Femur (tissue), 1 donor: ENCODE results near the gene C17orf113.
"Not testable (repeated sequence)": the region's sequence is repeated elsewhere in the genome, so short reads cannot be mapped to it uniquely, and the experiment has no call there.

ENCODE experiments used
- DNase-seq: peaks from one replicate; pipeline ENCODE4 v3.0.0-alpha.2; 2017

The C17orf113 gene

DNA sequence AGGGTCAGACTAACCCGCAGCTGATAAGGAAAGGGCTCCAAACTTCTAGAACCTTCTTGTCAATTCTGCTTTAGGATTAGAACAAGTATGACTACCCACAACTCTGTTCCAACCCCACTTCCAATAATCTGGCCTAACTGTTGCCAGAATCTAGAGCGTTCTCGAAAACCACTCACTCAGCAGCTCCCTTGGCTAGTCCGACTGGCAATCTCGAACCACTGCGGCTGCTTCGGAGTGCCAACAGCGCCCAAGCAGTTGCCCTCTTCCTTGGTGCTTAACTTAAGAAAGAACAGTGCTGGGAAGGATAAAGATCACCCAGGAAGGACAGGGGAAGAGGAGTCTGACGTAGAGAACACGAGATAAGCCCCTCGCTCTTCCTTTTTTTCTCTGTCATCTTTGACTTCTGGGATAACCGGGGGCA lies 34.0 kb downstream of the C17orf113 start:
- no peak for DNase-seq

DNA sequence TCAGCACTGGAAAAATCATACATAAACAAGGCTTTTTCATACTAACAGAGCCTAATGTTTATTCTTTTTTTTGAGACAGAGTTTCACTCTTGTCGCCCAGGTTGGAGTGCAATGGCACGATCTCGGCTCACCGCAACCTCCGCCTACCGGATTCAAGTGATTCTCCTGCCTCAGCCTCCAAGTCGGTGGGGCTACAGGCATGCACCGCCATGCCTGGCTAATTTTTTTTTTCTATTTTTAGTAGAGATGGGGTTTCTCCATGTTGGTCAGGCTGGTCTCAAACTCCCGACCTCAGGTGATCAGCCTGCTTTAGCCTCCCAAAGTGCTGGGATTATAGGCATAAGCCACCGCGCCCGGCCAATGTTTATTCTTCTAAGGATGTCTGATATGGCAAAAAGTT lies 36.7 kb downstream of the C17orf113 start:
- DNase-seq, result not testable (repeated sequence)

DNA sequence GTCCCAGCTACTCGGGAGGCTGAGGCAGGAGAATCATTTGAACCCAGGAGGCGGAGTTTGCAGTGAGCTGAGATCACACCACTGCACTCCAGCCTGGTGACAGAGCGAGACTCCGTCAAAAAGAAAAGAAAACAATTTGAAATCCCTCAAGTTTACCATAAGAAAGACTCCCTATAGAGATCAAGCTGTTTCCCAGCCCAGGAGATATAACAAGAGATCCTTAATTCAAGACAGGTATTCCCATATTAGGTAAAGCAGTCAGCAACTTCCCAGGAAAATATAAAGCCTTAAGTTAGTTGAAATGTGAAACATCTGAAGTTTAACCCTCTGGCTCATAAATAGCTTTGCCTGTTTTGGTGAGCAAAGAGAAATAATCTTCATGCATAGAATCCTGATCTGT lies 38.0 kb downstream of the C17orf113 start:
- not testable (repeated sequence) for DNase-seq

DNA sequence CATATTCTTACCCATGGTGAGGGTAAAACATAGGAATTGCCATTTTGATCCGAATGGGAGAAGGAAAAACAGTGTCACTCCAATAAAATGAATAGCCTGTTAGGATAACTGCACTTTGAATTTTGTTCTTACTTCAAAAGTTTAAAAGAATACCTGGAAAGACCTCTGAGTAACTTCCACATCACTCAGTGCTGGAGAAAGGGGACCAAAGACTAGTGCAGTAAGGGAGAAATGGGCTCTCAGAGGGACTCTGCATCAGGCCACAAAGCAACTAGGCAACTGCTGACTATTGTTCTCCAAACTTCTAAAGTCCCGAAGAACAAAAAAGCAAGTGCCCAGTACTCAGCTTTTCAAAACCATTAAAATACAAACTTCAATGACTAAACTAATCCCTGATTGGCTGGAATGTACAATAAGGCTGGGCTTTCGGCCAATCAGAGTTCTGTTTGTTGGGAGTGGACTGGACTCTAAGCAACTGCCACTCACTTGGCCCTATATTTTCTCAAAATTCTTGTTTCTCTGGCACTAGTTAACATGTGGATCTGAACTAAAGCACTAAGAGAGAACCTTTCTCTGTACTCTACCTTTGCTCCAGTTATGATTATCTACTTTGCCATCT lies 39.4 kb downstream of the C17orf113 start:
- DNase-seq, result no peak

DNA sequence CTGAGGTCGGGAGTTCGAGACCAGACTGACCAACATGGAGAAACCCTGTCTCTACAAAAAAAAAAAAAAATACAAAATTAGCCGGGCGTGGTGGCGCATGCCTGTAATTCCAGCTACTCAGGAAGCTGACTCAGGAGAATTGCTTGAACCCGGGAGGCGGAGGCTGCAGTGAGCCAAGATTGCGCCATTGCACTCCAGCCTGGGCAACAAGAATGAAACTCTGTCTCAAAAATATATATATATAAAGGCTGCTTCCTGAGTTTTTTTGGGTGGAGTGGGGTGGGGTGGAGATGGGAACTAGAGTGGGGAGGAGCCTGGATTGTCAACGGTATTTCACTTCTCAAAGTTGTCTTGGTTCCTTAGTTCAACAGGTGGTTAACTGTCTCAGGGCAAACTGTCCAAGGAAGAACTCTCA lies 40.1 kb downstream of the C17orf113 start:
- not testable (repeated sequence) for DNase-seq

DNA sequence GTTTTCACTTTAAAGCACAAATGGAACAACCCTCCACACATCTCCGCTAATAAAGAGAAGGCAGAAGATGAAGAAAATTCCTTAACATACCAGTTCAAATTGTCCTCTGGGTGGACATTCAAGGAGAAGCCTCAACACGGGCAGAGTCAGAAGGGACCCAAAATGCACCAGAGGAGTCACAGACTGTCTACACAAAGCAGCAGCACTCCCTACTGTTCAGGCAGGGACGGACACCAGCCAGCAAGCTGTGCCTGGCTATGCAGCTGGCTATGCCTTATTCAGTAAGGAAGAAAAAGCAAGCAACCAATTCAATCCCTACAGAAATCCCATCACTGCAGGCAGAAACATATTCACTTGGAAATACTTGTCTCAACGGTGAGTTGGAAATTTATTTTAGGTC lies 41.2 kb downstream of the C17orf113 start:
- DNase-seq, result no peak

DNA sequence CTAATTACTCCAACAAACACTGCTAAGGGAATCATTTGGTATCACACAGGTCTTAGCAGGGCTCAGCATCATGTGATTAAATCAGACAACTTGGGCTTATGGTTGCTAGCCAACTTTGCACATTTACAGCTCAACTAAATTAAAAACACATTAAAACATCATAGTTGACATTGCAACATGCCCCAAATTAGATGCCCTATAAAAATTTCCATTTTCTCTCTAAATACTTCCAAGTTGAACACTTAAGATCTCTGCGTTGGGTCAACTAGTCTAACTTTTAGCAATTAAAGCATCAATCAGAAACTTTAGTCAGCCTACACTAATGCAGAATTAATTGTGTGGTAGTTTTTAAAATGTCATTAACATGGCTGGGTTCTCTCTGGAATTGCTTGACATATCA lies 45.2 kb downstream of the C17orf113 start:
- DNase-seq, result no peak

DNA sequence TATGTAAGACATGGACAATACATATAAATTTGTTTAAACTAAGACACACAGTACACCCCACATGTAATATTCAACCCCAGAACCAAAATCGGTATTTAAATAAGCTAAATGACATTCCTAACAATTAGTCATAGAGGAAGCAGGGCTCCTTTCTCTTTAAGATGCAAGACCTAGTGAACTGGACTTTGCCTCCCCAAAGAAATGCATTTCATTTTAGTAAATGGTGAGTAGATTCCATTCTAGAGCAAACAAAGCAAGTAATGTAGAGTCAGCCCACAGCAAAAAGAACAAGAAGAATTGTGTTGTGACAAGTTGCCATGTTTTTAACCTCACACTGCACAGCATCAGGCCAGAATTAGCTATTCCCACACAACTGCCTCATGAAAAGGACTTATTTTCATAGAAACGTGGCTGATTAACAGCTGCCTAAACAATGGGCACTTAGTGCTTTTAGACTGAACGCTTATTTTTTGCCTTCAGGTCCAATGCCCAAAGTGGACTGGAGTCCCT lies 47.6 kb downstream of the C17orf113 start:
- no peak for DNase-seq

DNA sequence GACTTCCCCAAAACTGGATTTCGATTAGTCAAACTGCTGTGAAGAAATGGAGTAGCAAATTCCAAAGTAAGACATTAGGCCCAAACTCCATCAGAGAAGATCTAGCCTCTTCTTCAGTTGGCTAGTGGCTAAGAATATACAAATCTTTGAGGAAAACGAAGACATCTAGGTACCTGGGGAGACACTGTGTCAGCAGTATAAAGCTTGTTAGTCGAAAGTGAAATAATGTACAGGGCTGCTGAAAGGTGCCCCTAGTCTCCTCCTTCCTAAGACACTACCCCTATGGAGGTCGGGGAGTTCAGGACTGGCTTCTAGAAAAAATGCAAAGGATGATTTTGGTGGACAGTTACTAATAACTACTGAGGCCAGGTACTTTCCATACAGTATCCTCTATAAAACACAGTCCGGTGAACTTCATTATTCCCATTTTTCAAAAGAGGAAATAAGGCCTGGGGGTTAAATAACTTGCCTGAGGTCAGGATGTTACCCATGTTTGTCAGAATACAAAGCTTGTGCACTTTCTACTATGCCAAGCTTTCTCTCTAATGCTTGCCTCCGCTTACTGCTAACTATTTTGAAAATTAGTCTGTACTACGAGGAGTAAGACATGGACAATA lies 48.1 kb downstream of the C17orf113 start:
- no peak for DNase-seq

DNA sequence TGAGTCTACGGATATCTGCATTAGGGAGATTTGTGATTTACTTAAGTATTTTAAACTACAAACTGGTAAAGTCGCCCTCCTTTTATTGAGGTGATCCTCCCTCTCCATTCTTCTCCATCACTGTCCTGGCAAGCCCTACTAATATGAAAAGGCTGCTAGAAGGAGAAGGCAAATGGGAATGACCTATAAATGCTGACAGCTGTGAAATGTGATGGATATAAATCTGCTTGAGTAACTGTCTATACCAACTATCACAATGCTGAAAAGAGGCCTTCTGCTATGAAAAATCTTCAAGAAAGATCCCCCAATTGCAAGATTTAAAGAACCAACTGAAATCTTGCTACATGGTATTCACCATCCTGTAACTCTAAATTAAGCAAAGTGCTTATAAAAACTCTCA lies 48.7 kb downstream of the C17orf113 start:
- no peak for DNase-seq

DNA sequence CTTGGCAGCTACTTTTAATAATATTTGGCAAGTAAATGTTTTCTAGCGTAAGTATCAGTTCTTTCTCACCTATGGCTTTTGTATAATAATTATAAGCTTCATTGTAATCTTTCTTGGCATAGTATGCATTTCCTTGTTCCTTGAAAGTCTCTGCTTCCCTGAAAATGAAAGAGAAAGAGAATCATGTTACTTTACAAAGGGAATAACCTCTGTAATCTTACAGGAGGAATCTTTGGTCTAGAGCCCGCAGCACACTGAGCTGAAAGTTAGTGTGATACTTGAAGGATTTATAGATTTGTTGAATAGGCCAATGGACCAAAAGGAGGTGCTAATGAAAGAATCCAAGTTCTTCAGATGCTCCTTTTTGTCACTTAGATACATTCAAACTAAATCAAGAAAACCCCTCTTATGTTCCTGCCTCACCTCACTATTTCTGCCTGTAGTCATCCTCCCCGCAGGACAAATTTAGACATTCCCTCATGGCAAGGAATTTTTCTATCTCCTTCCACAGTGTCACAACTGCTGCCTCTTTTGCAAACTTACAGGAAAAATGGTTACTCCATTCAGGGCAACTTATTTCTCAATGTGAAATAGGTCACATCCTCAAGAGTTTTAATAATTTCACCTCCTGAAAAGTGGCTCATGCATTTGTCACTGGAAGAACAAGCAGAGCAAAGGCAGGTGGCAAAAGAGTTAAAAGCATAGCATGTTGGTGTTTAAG lies 49.8 kb downstream of the C17orf113 start:
- no peak for DNase-seq

DNA sequence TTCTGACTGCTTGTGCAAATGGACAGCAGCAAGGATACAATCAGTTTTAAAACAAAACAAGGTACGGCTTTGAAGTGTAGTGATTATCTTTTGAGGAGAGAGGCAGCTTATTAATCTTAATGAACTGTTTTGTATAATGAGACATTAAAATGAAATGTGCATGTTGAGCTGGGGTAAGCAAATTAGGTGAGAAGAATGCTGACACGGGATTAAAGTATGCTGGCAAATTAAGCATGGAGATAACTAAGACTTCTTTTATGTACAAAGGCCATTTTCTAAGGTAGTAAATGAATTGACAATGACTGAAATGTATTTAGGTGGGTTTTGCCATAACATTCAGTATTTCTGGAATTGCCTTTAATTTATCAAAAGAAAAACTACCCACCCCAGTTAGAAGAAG lies 51.9 kb downstream of the C17orf113 start:
- no peak for DNase-seq

DNA sequence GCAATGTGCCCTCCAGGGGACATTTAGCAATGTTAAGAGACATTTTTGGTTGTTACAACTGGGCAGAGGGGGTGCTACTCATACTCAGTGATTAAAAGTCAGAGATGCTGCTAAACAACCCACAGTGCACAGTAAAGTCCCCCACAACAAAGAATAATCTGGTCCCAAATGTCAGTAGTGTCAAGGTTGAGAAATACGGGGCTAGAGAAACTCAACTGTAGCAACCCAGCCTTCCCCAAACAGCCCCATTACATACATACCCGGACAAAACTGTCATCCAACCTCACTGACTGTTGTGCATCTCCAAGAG lies 53.6 kb downstream of the C17orf113 start:
- no peak for DNase-seq

DNA sequence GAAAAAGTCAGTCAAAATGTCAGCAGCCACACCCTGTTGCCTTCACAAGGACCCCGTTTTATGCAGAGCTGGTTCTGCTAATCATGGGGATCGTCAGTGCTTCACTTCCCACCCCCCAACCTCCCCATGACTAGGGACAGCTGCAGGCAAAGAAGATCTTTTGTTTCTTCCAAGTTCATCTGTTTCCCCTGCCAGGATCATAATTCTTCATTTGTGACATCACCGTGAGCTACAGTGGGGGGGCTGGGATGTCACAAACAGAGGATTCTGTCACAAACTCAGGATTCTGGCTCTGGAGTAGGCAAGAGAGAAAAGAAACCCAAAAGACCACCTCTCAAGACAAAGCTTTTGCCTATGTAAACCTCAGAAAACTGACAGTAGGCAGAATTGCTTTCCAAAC lies 57.8 kb downstream of the C17orf113 start:
- no peak for DNase-seq

DNA sequence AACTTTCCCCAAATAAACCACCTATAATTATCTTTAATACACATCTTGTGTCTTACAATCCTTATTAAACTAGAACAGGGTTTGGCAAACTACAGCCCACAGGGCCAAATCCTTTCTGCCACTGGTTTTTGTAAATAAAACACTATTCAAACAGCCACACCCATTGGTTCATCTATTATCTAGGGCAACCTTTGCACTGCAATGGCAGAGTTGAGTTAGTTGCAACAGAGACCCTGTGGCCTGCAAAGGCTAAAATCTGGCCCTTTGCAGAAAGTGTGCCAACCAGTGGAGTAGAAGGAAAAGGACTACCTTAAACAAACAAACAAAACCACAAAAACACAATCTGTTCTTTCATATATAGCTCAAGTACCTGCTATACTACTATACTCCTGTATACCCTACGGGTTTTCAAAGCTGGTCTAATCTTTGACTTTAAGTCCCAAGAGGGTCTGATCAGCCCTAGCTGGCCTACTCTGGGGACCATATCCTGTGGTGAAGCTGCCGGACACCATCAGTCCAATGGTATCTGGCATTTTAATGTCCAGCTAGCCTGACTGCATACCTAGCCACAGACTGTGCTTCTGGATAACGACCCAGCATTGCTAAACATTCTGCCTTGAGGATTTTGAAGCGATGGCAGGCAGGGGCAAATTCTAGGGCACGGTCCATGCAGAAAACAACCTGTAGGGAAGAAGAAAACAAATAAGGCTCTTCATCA lies 60.5 kb downstream of the C17orf113 start:
- no peak for DNase-seq

DNA sequence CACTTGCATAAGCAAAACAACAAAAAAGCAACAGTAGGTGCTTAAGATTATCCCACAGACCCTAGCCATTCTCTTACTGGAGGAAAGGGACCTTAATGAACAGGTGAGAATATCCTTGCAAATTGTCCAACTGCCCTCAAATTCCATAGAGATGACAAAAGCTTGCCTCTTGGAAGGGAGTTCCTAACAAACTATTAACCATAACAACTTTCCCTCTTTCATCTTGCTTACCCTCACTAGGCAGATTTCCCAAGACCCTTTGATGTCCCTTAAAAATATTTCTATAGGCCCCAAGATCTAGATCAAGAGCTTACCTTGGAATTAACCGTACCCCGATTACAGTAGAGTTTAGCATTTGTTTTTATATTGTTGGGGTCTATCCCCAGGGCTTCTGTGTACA lies 62.0 kb downstream of the C17orf113 start:
- DNase-seq, result no peak
